ENCODE results near the gene AFG3L2. TPM values are rescaled to one million over a fixed set of nuclear protein-coding genes. Genes with fewer than 3 reads are reported as not detected.

Gene AFG3L2
- total and polyA plus RNA-seq, 8 donors: 21.7 to 144 (median 44.0) TPM

- Histone ChIP-seq H3K9me3 (no peaks in the 10 kb centered on the region), H3K4me1 (peaks cover 0 to 40% (median 23%) of the 10 kb centered on the region in 4 donors), H3K27me3 (no peaks in the 10 kb centered on the region), H3K27ac (no peak overlapping the region), H3K36me3 (peaks cover 23 to 83% (median 79%) of the 10 kb centered on the region in 4 donors), H3K4me3 (no peak overlapping the region)
- no peak for TF ChIP-seq POLR2A (IDR thresholded peaks at IDR 0.05)
- TF ChIP-seq CTCF (IDR thresholded peaks at IDR 0.05): no peak
- TF ChIP-seq POLR2AphosphoS5 (IDR thresholded peaks at IDR 0.05): no peak
- no peak for TF ChIP-seq EP300 (IDR thresholded peaks at IDR 0.05)
- intact Hi-C loops (cut with DNase I; ENCODE audit: low total_unique reads): no loop called here
- WGBS, 5 donors: 83 to 95% (median 88%) methylated on average over 10 of the region's 10 CpGs
- no peak for DNase-seq
Observed at GRCh38 chr18:12333506-12334290, 43.3 kb downstream of the AFG3L2 start.

- peaks cover 22 to 84% (median 81%) of the 10 kb centered on the region in 4 donors for H3K36me3 ChIP-seq
- 92 to 95% (median 94%) methylated on average over 4 of the region's 4 CpGs for WGBS, 5 donors
Observed at GRCh38 chr18:12330766-12331165, 46.3 kb downstream of the AFG3L2 start.

GRCh38 chr18:12329125-12329698 is 47.8 kb downstream of the AFG3L2 start:
- intact Hi-C loops (cut with DNase I; ENCODE audit: low total_unique reads): no loop called here
- Histone ChIP-seq H3K36me3 (peaks cover 24 to 84% (median 81%) of the 10 kb centered on the region in 4 donors), H3K9me3 (no peaks in the 10 kb centered on the region), H3K27me3 (no peaks in the 10 kb centered on the region), H3K4me3 (no peak overlapping the region), H3K27ac (no peak overlapping the region), H3K4me1 (peaks cover 0 to 16% (median 13%) of the 10 kb centered on the region in 4 donors)
- no peak for DNase-seq
- 86 to 95% (median 92%) methylated on average over 11 of the region's 11 CpGs for WGBS, 5 donors
- no peak for TF ChIP-seq POLR2A (IDR thresholded peaks at IDR 0.05)
- TF ChIP-seq EP300 (IDR thresholded peaks at IDR 0.05): no peak

More at GRCh38 chr18:12330766-12331165, 46.3 kb downstream of the AFG3L2 start:
- DNase-seq: no peak
- Histone ChIP-seq H3K27me3 (no peaks in the 10 kb centered on the region), H3K4me1 (peaks cover 0 to 30% (median 20%) of the 10 kb centered on the region in 4 donors), H3K9me3 (no peaks in the 10 kb centered on the region), H3K27ac (no peak overlapping the region), H3K4me3 (no peak overlapping the region)
- TF ChIP-seq POLR2A (IDR thresholded peaks at IDR 0.05): no peak
- no peak for TF ChIP-seq EP300 (IDR thresholded peaks at IDR 0.05)
- TF ChIP-seq CTCF (IDR thresholded peaks at IDR 0.05): no peak
- no peak for TF ChIP-seq POLR2AphosphoS5 (IDR thresholded peaks at IDR 0.05)
- intact Hi-C loops (cut with DNase I; ENCODE audit: low total_unique reads): no loop called here

- WGBS, 5 donors: 88 to 100% (median 96%) methylated on average over 4 of the region's 4 CpGs
- intact Hi-C loops (cut with DNase I; ENCODE audit: low total_unique reads): no loop called here
- H3K36me3 ChIP-seq: peaks cover 19 to 84% (median 81%) of the 10 kb centered on the region in 4 donors
- no peak overlapping the region for H3K4me3 ChIP-seq
- peak overlapping the region in 1 of 5 donors; percentile 36 for H3K27ac ChIP-seq
- H3K4me1 ChIP-seq: peaks cover 0 to 14% (median 11%) of the 10 kb centered on the region in 4 donors
- DNase-seq: no peak
- no peaks in the 10 kb centered on the region for H3K9me3 ChIP-seq
- TF ChIP-seq CTCF (IDR thresholded peaks at IDR 0.05) (no peak), POLR2AphosphoS5 (IDR thresholded peaks at IDR 0.05) (no peak), POLR2A (IDR thresholded peaks at IDR 0.05) (no peak), EP300 (IDR thresholded peaks at IDR 0.05) (no peak)
- H3K27me3 ChIP-seq: no peaks in the 10 kb centered on the region
Observed at GRCh38 chr18:12328179-12328823, 48.7 kb downstream of the AFG3L2 start.
